Stimulated activated CD8-positive, alpha-beta memory T cell treated with anti-CD3 and anti-CD28 coated beads, Interleukin-15, amount 100 ng/mL, for 24 hours (primary cell): ENCODE data around the gene ATP6V0A1.
"Not testable (repeated sequence)": the region's sequence is repeated elsewhere in the genome, so short reads cannot be mapped to it uniquely, and the experiment has no call there.

ENCODE experiments used
- DNase-seq: peaks from one replicate; pipeline ENCODE4 v3.0.0-alpha.2; 2020; ENCODE audit warnings: low read depth

Gene ATP6V0A1

DNA sequence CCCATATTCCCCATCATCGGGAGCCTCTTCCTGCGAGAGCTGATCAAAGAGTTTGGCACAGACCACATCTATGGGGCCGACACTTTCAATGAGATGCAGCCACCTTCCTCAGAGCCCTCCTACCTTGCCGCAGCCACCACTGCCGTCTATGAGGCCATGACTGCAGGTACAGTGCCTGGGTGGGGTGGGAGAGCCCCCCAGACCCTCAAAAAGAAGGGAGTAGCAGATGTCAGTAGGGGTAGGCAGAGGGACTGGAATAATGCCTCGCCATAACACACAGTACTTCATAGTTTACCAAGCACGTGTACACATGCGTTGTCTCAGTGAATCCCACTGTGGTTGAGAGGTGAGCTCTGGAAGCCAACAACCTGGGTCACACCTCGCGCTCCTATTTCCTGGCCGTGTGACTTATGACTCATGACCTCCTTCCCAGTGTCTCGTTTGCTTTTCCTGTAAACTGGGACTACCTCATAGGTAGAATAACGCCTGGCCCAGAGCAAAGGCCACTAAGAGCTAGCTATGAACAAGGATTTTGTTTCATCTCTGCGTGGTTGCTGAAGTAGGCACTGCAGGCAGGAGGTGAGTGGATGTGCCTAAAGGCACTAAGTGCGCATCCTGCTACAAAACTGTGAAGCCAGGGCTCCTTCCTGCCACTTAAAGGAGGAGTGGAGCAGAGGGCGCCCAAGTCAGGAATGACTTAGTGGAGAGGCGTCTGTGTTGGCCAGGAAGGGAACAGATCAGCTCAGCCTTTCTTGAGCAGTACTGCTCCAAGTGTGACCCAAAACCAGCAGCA, 82.6 kb downstream of the ATP6V0A1 start:
- no peak for DNase-seq

DNA sequence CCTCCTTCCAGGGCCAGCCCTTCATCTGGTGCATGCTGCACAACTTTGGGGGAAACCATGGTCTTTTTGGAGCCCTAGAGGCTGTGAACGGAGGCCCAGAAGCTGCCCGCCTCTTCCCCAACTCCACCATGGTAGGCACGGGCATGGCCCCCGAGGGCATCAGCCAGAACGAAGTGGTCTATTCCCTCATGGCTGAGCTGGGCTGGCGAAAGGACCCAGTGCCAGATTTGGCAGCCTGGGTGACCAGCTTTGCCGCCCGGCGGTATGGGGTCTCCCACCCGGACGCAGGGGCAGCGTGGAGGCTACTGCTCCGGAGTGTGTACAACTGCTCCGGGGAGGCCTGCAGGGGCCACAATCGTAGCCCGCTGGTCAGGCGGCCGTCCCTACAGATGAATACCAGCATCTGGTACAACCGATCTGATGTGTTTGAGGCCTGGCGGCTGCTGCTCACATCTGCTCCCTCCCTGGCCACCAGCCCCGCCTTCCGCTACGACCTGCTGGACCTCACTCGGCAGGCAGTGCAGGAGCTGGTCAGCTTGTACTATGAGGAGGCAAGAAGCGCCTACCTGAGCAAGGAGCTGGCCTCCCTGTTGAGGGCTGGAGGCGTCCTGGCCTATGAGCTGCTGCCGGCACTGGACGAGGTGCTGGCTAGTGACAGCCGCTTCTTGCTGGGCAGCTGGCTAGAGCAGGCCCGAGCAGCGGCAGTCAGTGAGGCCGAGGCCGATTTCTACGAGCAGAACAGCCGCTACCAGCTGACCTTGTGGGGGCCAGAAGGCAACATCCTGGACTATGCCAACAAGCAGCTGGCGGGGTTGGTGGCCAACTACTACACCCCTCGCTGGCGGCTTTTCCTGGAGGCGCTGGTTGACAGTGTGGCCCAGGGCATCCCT, 84.8 kb downstream of the ATP6V0A1 start:
- no peak for DNase-seq

DNA sequence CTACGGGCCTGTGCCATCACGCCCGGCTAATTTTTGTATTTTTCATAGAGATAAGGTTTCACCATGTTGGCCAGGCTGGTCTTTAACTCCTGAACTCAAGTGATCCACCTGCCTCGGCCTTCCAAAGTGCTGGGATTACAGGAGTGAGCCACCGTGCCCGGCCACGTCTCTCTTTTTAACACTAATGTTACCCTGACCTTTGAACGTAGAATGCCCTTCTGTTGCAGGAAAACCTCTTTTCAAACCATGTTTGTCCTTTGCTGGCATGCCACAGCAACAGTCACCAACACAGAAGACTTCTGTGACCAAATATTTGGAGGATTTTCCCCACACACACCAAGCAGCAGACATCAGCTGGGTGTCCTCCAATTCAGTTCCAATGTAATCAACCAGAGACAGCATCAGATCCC, 86.2 kb downstream of the ATP6V0A1 start:
- no peak for DNase-seq

DNA sequence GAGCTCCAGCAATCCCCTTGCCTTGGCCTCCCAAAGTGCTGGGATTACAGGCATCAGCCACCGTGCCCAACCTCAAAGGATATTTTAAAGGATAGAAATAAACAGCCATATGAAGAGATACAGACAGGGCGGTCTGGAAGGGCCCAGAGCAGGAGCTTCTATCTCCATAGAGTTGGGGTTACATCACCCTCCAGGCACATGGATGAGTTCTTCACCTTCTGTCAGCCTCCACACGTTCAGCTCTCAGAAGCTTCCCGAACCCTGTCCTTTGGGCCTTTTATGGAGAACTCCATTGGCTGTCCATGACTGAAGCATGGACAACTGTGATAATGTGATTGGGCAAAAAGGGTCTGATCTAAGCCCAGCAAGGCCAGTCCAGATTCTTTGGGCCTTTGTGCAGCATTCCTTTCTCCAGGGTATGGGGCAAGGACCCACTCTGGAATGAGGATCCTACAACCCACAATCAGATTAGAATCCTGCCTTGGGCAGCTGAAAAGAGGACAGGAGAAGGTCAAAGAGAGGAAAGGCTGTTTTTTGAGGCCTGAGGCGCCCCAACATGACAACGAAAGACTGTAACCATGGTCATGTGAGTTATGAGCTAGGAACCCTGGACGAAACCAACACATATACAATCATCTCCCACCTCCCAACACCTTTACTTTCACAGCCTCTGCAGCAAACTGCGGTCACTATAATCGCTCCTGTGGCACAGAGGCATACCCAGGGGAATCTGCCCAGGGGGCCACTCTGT, 87.3 kb downstream of the ATP6V0A1 start:
- DNase-seq: not testable (repeated sequence)

DNA sequence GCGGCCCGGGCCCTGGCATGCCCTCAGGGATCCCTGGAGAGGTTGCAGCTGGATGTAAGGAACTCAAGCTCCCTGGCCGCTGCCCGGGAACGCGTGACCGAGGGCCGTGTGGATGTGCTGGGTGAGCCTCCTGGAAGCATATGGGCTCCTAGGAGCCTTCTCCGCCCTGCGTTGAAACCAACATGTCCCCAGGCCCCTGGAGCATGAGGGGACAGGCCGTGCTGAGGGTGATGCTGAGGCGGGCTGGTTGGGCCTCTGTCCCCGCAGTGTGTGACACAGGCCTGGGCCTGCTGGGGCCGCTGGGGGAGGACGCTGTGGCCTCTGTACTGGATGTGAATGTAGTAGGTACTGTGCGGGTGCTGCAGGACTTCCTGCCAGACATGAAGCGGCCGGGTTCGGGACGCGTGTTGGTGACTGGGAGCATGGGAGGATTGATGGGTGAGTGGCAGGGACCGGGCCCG, 88.4 kb downstream of the ATP6V0A1 start:
- no peak for DNase-seq

DNA sequence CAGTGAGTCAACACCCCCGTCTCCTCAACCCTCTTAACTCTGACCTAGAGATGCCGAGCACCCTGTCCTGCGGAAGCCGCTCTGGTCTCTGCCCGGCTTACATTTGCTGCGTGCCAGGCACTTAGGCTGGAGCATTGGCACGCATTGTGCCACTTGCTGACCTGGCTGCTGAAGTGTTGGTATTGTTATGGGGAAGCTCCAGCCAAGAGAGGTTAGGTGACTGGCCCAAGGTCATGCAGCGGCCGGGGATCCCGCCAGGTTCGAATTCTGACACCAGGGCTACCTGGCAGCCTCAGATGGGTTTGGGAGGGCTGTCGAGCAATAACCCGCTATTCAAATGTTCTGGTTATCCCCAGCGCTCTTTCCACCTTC, 89.0 kb downstream of the ATP6V0A1 start:
- no peak for DNase-seq

DNA sequence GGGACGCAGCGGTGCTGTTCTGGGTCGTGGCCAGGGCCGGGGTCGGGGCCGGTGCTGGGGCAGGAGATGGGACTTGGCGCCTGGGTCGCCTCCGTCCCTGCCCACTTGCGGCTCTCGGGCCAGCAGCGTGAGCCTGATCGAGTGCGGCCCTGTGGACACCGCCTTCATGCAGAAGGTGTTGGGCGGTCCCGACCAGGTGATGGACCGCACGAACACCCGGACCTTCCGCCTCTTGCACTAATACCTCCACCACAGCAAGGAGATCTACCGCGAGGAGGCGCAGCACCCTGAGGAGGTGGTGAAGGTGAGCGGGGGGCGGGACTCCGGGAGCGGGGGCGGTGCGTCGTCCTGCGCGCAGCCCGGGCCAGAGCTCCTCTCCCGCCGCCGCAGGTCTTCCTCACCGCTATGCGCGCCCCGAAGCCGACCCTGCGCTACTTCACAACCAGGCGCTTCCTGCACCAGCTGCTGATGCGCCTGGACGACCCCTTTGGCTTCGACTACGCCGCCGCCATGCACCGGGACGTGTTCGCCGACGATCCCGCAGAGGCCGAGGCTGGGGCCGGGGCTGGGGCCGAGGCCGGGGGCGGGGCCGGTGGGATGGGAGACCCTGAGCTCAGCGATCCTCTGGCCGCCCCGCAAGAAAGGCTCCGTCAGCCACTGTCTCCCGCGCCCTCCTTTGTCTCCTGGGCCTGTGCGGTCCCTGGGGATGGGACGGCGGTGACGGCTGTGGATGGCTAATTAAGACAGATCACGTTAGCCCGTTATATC, 89.6 kb downstream of the ATP6V0A1 start:
- DNase-seq: peak; percentile 41

DNA sequence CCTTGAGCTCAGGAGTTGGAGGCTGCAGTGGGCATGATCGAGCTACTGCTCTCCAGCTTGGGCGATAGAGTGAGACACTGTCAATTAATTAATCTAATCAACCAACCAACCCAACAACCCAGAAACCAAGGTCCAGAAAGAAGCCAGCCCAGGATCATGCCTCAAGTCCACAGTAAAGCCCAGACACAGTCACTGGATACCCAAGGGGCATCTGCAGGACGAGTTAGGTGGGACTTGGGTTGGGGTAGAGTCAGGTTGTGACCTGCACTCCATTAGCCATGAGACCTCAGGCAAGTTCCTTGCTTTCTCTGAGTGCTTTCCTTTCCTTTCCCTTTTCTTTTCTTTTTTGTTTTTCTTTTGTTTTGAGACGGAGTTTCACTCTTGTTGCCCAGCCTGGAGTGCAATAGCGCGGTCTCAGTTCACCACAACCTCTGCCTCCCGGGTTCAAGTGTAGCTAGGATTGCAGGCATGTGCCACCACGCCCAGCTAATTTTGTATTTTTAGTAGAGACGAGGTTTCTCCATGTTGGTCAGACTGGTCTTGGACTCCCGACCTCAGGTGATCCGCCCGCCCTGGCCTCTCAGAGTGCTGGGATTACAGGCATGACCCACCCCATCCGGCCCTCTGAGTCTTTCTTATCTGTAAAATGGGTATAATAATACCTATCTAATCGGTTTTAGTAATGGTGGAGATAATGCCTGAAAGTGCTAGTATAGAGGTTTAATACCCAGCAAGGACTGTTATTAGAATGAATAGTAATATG, 90.5 kb downstream of the ATP6V0A1 start:
- no peak for DNase-seq

DNA sequence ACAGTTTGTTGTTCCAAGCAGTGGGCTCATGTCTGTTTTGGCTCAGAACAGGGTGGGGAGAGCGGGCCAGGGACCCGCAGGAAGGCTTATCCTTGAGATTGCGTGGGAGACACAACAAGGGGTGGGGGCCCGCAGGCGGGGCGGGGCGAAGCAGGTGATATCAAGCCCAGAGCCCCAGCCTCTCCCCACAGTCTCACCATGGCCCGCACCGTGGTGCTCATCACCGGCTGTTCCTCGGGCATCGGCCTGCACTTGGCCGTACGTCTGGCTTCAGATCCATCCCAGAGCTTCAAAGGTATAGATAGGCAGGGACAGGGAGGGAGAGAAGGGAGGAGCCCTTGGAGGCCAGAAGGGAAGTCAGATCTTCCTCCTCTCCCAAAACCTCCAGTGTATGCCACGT, 94.1 kb downstream of the ATP6V0A1 start, which contains the start of gene HSD17B1:
HSD17B1 (plus strand) TSS at position 188 of the 400 bp plus-strand sequence; CDS start at position 199, 11 bp downstream.
- DNase-seq: not testable (repeated sequence)

DNA sequence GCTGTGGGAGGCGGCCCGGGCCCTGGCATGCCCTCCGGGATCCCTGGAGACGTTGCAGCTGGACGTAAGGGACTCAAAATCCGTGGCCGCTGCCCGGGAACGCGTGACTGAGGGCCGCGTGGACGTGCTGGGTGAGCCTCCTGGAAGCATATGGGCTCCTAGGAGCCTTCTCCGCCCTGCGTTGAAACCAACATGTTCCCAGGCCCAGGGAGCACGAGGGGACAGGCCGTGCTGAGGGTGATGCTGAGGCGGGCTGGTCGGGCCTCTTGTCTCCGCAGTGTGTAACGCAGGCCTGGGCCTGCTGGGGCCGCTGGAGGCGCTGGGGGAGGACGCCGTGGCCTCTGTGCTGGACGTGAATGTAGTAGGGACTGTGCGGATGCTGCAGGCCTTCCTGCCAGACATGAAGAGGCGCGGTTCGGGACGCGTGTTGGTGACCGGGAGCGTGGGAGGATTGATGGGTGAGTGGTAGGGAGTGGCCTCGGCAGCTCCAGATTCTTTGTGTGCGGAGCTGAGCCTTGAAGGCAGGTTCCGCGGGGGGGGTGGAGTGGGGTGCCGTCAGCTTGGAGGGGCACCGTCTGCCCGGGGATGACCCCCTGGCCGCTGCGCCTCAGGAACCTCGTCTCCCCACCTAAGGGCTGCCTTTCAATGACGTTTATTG, 94.6 kb downstream of the ATP6V0A1 start:
- no peak for DNase-seq

DNA sequence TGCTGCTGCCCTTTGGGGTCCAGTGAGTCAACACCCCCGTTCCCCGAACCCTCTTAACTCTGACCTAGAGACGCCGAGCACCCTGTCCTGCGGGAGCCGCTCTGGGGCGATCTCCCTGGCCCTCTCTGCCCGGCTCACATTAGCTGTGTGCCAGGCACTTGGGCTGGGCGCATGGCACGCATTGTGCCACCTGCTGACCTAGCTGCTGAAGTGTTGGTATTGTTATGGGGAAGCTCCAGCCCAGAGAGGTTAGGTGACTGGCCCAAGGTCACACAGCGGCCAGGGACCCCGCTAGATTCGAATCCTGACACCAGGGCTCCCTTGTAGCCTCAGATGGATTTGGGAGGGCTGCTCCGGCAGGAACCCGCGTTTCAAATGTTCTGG, 95.2 kb downstream of the ATP6V0A1 start:
- DNase-seq: no peak

DNA sequence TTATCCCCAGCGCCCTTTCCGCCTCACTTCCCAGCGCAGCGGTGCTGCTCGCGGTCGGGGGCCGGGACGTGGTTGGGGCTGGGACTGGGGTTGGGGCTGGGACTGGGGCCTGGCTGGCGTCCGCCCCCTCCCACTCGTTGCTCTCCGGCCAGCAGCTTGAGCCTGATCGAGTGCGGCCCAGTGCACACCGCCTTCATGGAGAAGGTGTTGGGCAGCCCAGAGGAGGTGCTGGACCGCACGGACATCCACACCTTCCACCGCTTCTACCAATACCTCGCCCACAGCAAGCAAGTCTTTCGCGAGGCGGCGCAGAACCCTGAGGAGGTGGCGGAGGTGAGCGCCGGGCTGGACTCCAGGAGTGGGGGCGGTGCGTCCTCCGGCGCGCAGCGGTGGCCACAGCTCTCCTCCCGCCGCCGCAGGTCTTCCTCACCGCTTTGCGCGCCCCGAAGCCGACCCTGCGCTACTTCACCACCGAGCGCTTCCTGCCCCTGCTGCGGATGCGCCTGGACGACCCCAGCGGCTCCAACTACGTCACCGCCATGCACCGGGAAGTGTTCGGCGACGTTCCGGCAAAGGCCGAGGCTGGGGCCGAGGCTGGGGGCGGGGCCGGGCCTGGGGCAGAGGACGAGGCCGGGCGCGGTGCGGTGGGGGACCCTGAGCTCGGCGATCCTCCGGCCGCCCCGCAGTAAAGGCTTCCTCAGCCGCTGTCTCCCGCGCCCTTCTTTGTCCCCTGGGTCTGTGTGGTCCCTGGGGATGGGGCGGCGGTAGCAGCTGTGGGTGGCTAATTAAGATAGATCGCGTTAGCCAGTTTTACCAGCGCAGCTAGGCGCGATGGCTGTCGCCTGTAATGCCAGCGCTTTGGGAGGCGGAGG, 95.8 kb downstream of the ATP6V0A1 start:
- DNase-seq: peak; percentile 55

DNA sequence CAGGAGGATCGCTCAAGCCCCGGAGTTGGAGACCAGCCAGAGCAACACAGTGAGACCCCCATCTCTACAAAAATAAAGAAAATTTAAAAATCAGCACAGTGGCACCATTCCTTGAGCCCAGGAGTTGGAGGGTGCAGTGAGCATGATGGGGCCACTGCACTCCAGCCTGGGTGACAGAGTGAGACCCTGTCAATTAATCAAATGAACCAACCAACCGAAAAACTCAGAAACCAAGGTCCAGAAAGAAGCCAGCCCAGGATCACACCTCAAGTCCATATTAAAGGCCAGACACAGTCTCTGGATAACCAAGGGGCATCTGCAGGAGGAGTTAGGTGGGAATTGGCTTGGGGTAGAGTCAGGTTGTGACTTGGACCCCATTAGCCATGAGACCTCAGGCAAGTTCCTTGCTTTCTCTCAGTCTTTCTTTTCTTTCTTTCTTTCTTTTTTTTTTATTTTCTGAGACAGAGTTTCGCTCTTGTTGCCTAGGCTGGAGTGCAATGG, 96.5 kb downstream of the ATP6V0A1 start:
- DNase-seq: no peak

DNA sequence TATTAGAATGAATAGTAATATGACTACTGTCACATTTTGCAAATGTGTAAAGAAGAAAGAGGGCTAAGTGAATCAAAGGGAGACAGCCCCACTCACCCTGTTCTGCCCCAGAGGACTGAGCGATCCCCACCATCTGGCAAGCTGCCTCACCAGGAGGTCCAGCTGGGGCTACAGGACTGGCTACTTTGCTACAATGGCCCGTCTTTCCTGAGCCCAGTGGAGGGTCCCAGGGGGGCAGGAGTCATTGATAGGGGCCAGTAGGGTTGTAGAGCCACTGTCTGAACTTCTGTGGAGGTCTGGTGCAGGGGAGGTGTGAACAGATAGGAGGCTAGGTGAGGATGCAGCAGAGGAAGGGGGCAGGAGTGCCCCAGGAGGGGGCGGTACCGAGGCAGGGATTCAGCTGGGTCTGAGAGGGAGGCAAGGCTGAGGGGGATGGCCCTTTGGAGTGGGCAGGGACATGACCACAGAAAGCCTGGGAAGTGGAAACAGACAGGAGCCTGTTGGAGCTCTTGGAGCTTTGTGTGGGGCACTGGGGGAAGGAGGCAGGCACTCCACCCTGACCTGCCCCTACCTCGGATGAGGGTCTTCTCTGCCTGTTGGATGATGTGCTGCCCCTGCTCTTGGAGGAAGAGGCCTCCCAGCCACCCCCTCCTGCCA, 97.4 kb downstream of the ATP6V0A1 start:
- DNase-seq: not testable (repeated sequence)

DNA sequence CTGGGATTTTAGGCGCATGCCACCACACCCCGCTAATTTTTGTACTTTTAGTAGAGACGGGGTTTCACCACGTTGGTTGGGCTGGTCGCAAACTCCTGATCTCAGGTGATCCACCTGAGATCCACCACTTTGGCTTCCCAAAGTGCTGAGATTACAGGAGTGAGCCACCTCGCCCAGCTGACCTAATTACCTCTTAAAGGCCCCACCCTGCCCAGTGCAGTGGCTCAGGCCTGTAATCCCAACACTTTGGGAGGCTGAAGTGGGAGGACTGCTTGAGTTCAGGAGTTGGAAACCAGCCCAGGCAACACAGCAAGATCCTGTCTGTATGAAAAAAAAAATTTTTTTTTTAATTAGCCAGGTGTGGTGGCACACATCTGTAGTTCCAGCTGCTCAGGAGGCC, 100.4 kb downstream of the ATP6V0A1 start:
- no peak for DNase-seq

DNA sequence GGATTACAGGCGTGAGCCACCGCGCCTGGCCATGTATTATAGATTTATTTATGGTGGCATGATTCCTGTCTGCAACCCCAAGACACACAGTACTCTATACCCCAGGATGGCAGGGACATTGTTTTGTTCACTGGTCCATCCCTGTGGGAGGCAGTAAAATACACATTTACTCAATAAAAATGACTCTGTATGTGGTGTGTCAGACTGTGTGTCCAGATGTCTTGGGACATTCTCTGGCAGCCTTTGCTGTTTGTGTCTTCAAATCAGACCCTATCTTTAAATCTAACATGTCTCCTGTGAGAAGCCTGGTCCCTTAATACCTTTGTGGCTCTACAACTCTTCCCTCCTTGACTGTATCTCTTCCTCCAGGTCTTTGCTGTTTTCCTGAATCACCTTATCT, 101.6 kb downstream of the ATP6V0A1 start:
- DNase-seq: no peak

DNA sequence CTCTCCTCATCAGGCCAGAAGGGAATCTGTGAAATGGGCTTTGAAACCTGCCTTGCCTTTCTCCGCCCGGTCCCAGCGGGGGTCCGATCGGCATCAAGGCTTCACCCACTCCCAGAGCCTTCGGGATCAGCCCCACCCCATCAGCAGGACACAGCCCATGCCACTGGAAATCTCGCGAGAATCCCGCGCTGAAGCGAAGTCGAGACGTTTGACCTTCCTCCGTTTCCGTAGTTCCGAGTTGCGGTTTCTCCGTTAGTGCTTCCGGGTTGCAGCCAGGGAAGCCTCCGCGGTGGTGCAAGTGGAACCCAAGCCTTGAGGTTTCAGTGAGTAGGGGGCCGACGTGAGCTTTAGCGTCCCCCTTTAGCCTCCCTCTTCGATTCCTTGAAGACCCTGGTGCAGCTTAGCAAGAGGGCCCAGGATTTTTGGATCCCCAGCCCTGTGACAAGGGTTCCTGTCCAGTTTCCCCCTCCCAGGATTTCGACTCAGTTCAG, 103.3 kb downstream of the ATP6V0A1 start, which contains the start of gene COASY:
COASY (plus strand) TSS at position 252 of the 491 bp plus-strand sequence. CDS start 475 bp downstream, outside the sequence.
- peak; percentile 80 for DNase-seq
